NOMO-1 (cell line): ENCODE results near the gene DOCK6.

Experiments
- DNase-seq, 2 experiments: peaks; one replicate each; lab custom pipeline; 2025; ENCODE audit not compliant: unreplicated experiment in 2 of 2; lab: John Stamatoyannopoulos, UW

DOCK6 gene

GRCh38 chr19:11151181-11151580 lies 111.1 kb downstream of the DOCK6 start:
- DNase-seq = no peak
